Measurements from ENCODE around the gene NFATC3. TPM values are rescaled to one million over a fixed set of nuclear protein-coding genes. Genes with fewer than 3 reads are reported as not detected.

The NFATC3 gene
- total RNA-seq, 1 donor from 2014 or later: 51.8 TPM

DNA sequence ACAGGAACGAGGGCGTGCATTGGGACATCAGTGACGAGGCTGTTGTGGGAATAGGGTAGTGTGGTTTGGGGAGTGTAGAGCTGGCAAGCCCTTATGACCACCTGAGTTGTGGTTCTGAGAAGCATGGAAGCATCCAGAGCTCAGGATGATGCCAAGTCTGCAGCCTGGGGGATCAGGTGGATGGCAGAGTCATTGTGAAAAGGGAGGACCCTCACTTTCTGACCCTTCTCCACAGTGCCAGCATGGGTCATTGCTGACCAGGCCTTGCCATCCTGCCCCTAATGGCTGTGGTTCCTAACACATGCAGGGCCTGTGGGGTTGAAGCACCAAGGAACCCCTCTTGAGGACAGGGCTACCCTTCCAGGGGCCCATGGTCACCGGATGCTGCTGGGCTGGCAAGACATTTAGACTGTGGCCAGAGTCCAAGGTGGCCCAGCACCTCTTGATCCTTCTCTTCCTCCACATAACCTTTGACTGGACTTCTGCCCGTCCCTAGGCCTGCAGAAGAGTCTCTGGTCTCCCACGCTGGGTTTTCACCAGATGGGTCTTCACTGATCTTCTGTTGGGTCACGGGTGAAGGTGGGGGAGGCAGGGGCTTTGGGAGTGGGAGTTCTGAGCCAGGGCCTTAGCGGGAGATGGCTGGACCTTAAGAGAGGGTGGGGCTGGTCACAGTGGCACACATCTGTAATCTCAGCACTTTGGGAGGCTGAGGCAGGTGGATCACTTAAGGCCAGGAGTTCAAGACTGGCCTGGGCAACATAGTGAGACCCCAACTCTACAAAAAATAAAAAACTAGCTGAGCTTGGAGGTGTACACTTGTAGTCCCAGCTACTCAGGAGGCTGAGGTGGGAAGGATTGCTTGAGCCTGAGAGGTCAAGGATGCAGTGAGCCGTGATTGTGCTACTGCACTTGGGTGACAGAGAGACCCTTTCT, 158.0 kb downstream of the NFATC3 start:
- Mint-ChIP-seq H3K27me3 (ENCODE audit: low read depth) (no peaks in the 10 kb centered on the region), H3K36me3 (no peaks in the 10 kb centered on the region), H3K27ac (no peak overlapping the region), H3K9me3 (no peaks in the 10 kb centered on the region), H3K4me3 (peak overlapping the region; percentile 36), H3K4me1 (peaks cover 18% of the 10 kb centered on the region)
- DNase-seq (ENCODE audit: low spot score in 2 of 2, unreplicated experiment in 2 of 2): no peak
- TF ChIP-seq, protein P1, sequence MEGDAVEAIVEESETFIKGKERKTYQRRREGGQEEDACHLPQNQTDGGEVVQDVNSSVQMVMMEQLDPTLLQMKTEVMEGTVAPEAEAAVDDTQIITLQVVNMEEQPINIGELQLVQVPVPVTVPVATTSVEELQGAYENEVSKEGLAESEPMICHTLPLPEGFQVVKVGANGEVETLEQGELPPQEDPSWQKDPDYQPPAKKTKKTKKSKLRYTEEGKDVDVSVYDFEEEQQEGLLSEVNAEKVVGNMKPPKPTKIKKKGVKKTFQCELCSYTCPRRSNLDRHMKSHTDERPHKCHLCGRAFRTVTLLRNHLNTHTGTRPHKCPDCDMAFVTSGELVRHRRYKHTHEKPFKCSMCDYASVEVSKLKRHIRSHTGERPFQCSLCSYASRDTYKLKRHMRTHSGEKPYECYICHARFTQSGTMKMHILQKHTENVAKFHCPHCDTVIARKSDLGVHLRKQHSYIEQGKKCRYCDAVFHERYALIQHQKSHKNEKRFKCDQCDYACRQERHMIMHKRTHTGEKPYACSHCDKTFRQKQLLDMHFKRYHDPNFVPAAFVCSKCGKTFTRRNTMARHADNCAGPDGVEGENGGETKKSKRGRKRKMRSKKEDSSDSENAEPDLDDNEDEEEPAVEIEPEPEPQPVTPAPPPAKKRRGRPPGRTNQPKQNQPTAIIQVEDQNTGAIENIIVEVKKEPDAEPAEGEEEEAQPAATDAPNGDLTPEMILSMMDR (IDR thresholded peaks at IDR 0.05; ENCODE audit: unreplicated experiment): no peak

DNA sequence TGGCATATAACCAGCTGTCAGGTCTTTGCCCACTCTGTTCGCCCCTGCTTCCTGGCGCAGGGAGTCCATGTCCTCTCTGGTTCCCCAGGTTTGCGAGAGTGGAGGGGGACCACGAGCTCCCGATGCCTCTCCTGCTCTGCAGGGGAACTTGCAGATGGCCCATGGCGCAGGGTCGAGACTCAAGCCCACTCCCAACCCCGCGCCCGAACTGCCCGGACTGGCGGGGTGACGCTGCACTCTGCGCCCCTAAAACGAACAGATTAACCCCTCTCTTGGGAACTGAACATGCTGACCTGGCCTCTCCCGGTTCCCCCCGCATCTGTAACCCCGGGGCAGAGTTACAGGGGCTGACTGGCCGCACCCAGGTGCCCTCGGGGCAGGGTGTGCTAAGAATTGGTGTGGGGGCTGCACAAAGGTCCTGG, 159.3 kb downstream of the NFATC3 start:
- DNase-seq (ENCODE audit: low spot score in 2 of 2, unreplicated experiment in 2 of 2): no peak
- TF ChIP-seq, protein P1 (IDR thresholded peaks at IDR 0.05; ENCODE audit: unreplicated experiment): no peak
- Mint-ChIP-seq H3K9me3 (no peaks in the 10 kb centered on the region), H3K27ac (no peak overlapping the region), H3K4me3 (peak overlapping the region; percentile 99), H3K4me1 (peaks cover 18% of the 10 kb centered on the region), H3K27me3 (ENCODE audit: low read depth) (no peaks in the 10 kb centered on the region), H3K36me3 (peaks cover 2% of the 10 kb centered on the region)

DNA sequence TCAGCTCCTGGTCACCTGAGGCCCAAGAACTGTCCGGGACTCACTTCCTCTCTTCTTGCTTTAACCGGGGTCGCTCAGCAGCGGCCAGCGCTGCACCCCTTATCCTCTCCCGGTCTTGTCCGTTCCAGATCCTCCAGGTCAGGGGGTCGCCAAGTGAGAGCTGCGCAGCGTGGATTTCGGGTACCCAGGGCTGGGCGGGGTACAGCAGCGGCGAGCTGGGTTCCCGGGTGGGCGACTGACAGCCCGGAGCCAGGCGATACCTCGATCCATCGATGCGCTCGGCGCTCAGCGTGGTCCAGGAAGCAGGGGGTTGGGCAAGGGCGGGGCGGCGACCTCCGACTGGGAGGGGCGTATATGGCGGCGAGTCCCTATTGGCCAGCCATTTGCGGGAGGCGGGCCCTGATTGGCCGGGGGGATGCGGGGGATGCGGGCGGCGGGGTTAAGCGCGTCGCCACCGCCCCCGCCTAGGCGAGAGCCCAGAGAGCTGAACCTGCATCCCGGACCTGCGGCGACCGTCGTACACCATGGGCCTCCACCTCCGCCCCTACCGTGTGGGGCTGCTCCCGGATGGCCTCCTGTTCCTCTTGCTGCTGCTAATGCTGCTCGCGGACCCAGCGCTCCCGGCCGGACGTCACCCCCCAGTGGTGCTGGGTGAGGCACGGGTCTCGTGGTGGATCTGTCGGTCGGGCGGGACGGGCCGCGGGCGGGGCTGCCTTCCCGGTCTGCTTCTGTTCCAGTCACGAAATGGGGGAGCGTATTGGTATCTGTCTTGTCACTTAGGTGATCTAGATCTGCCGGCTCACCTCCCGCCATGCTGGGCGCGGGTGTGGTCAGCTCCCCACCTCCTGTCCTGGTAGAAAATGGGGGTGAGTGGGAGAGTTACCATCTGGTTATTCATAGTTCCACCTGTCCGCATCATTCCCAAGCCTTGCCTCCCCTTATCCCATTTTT, 160.0 kb downstream of the NFATC3 start, which contains the start of gene PLA2G15:
Gene PLA2G15, plus strand, starts transcription at position 471 of the 951 bp plus-strand sequence. Its CDS starts 54 bp downstream, at position 525.
- H3K27me3 Mint-ChIP-seq (ENCODE audit: low read depth): no peaks in the 10 kb centered on the region
- H3K4me1 Mint-ChIP-seq: peaks cover 18% of the 10 kb centered on the region
- peak within 1 kb of the TSS; percentile 99 for H3K4me3 Mint-ChIP-seq
- H3K27ac Mint-ChIP-seq: peak within 1 kb of the TSS; percentile 88
- H3K9me3 Mint-ChIP-seq: no peaks in the 10 kb centered on the region
- peak; percentile 93 to 94 for DNase-seq (ENCODE audit: low spot score in 2 of 2, unreplicated experiment in 2 of 2)
- peaks cover 5% of the 10 kb centered on the region for H3K36me3 Mint-ChIP-seq
- TF ChIP-seq, protein P1 (IDR thresholded peaks at IDR 0.05; ENCODE audit: unreplicated experiment): no peak

DNA sequence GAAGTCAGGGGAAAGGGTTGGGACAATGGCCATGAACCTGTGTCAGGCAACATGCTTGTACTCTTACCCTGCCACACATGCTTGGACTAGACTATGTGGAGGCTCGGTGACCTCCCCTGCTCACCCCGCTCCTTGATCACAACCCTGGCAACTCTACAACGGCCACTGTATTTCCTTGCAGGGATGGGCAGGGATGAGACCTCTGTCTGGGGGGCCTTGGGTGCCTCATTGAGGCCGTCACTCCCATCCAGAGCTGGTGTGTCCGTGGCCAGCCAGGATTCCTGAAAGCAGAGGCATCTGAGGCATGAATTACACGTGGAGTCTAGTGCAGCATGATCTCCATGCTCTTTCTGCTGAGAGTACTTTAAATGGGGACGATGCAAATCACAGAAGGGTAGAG, 161.0 kb downstream of the NFATC3 start:
- no peaks in the 10 kb centered on the region for H3K27me3 Mint-ChIP-seq (ENCODE audit: low read depth)
- no peak for DNase-seq (ENCODE audit: low spot score in 2 of 2, unreplicated experiment in 2 of 2)
- H3K9me3 Mint-ChIP-seq: no peaks in the 10 kb centered on the region
- TF ChIP-seq, protein P1 (IDR thresholded peaks at IDR 0.05; ENCODE audit: unreplicated experiment): no peak
- peaks cover 9% of the 10 kb centered on the region for H3K36me3 Mint-ChIP-seq
- H3K4me3 Mint-ChIP-seq: peak overlapping the region; percentile 99
- no peak overlapping the region for H3K27ac Mint-ChIP-seq
- H3K4me1 Mint-ChIP-seq: peaks cover 18% of the 10 kb centered on the region

DNA sequence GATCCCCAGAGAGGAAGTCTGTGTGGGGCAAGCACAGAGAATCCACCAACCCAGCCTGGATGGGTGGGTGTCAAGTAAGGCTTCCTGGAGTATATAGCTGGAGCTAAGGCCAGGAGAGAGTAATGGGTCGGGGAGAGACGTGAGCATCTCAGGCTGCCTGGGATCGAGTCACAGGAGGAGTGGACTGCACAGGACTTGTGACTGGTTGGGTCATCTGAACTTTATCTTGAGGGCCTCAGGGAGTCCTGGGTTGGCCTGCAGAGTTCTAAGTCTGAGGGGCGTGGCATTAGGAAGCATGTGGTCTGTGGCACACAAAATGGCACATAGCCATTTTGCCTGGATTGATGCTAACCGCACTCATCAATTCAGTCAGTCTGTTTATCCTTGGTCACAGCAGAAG, 161.5 kb downstream of the NFATC3 start:
- no peak overlapping the region for H3K27ac Mint-ChIP-seq
- peaks cover 9% of the 10 kb centered on the region for H3K36me3 Mint-ChIP-seq
- TF ChIP-seq, protein P1 (IDR thresholded peaks at IDR 0.05; ENCODE audit: unreplicated experiment): no peak
- no peak for DNase-seq (ENCODE audit: low spot score in 2 of 2, unreplicated experiment in 2 of 2)
- H3K27me3 Mint-ChIP-seq (ENCODE audit: low read depth): no peaks in the 10 kb centered on the region
- H3K9me3 Mint-ChIP-seq: no peaks in the 10 kb centered on the region
- peak overlapping the region; percentile 99 for H3K4me3 Mint-ChIP-seq
- peaks cover 18% of the 10 kb centered on the region for H3K4me1 Mint-ChIP-seq
